ENCODE results near the gene SLC24A3.

GRCh38 chr20:19738951-19739350, 526.5 kb downstream of the SLC24A3 start:
- TF ChIP-seq CTCF (IDR thresholded peaks at IDR 0.05) = no peak
- no peak for TF ChIP-seq EZH2 (IDR thresholded peaks at IDR 0.05)
- no peak for TF ChIP-seq EZH2phosphoT487 (IDR thresholded peaks at IDR 0.05)
